Measurements from ENCODE around the gene EXOC6. TPM values are rescaled to one million over a fixed set of nuclear protein-coding genes. Genes with fewer than 3 reads are reported as not detected.

Gene EXOC6
- polyA plus RNA-seq = 10 to 100 TPM in 2 of 4 donors, 1 to 10 TPM in 2; 6.7 to 17.5 (median 9.6) TPM
- long read RNA-seq, donor 1, partial matches to known transcripts = 0 of 2 reads
- long read RNA-seq, donor 1, other reads (novel, unspliced or antisense) = 0 of 2 reads
- long read RNA-seq, donor 2 = 0 reads
- long read RNA-seq, donor 3, partial matches to known transcripts = 0 of 1 reads
- long read RNA-seq, donor 3, other reads (novel, unspliced or antisense) = 0 of 1 reads
- long read RNA-seq, donor 4 = 0 reads
- long read RNA-seq, donor 5 = 0 reads
- long read RNA-seq, donor 6, partial matches to known transcripts = 0 of 2 reads
- long read RNA-seq, donor 6, other reads (novel, unspliced or antisense) = 0 of 2 reads
- long read RNA-seq, donor 7 = 0 reads
- long read RNA-seq, donor 8 = 0 reads
- long read RNA-seq, donor 9 = 0 reads
- long read RNA-seq, donor 10, partial matches to known transcripts = 0 of 2 reads
- long read RNA-seq, donor 10, other reads (novel, unspliced or antisense) = 0 of 2 reads

- no peaks in the 10 kb centered on the region for H3K36me3 ChIP-seq (ENCODE audit: control insufficient read depth in 3 of 3, insufficient read depth in 2 of 3, low read depth in 1 of 3, low read length in 3 of 3)
- peak within 1 kb of the TSS; percentile 76 to 96 (median 92) for H3K27ac ChIP-seq (ENCODE audit: low read depth in 1 of 3, low read length in 2 of 3)
- H3K9me3 ChIP-seq (ENCODE audit: control insufficient read depth in 2 of 2, insufficient read depth in 1 of 2, low read depth in 1 of 2, low read length in 1 of 2) = no peaks in the 10 kb centered on the region
- WGBS, 3 donors = 1% methylated on average over 71 to 103 of the region's 103 CpGs
- DNase-seq (peak; percentile 87 to 96), FAIRE-seq (no peak)
- no peaks in the 10 kb centered on the region for H3K27me3 ChIP-seq (ENCODE audit: control insufficient read depth in 3 of 3, insufficient read depth in 3 of 3, low read length in 3 of 3)
- peak within 1 kb of the TSS; percentile 74 to 100 (median 92) for H3K4me3 ChIP-seq (ENCODE audit: low read depth in 1 of 3, low read length in 3 of 3)
- peaks cover 0 to 6% (median 0%) of the 10 kb centered on the region in 3 donors for H3K4me1 ChIP-seq (ENCODE audit: control insufficient read depth in 3 of 3, insufficient read depth in 2 of 3, low read depth in 1 of 3, low read length in 2 of 3)
These were observed at the start of gene EXOC6 for GRCh38 chr10:92848441-92849233. TSS of gene EXOC6 (plus strand) at chr10:92848520. CDS start at chr10:92848534, 14 bp downstream.

GRCh38 chr10:92799568-92799967, 48.8 kb upstream of the EXOC6 start:
- Histone ChIP-seq H3K36me3 (ENCODE audit: control insufficient read depth in 3 of 3, insufficient read depth in 2 of 3, low read depth in 1 of 3, low read length in 3 of 3) (no peaks in the 10 kb centered on the region), H3K4me3 (ENCODE audit: low read depth in 1 of 3, low read length in 3 of 3) (no peak overlapping the region), H3K4me1 (ENCODE audit: control insufficient read depth in 3 of 3, insufficient read depth in 2 of 3, low read depth in 1 of 3, low read length in 2 of 3) (no peaks in the 10 kb centered on the region), H3K27me3 (ENCODE audit: control insufficient read depth in 3 of 3, insufficient read depth in 3 of 3, low read length in 3 of 3) (no peaks in the 10 kb centered on the region), H3K9me3 (ENCODE audit: control insufficient read depth in 2 of 2, insufficient read depth in 1 of 2, low read depth in 1 of 2, low read length in 1 of 2) (no peaks in the 10 kb centered on the region), H3K27ac (ENCODE audit: low read depth in 1 of 3, low read length in 2 of 3) (no peak overlapping the region)
- DNase-seq (no peak), FAIRE-seq (no peak)
- WGBS, 3 donors = 29 to 40% (median 32%) methylated on average over 2 of the region's 2 CpGs

- Histone ChIP-seq H3K4me1 (ENCODE audit: control insufficient read depth in 3 of 3, insufficient read depth in 2 of 3, low read depth in 1 of 3, low read length in 2 of 3) (no peaks in the 10 kb centered on the region), H3K27me3 (ENCODE audit: control insufficient read depth in 3 of 3, insufficient read depth in 3 of 3, low read length in 3 of 3) (no peaks in the 10 kb centered on the region), H3K36me3 (ENCODE audit: control insufficient read depth in 3 of 3, insufficient read depth in 2 of 3, low read depth in 1 of 3, low read length in 3 of 3) (no peaks in the 10 kb centered on the region), H3K27ac (ENCODE audit: low read depth in 1 of 3, low read length in 2 of 3) (no peak overlapping the region), H3K9me3 (ENCODE audit: control insufficient read depth in 2 of 2, insufficient read depth in 1 of 2, low read depth in 1 of 2, low read length in 1 of 2) (no peaks in the 10 kb centered on the region), H3K4me3 (ENCODE audit: low read depth in 1 of 3, low read length in 3 of 3) (no peak overlapping the region)
- DNase-seq (no peak), FAIRE-seq (no peak)
- WGBS, 3 donors = 56 to 60% (median 57%) methylated on average over 5 of the region's 5 CpGs
These were observed 48.1 kb upstream of the EXOC6 start for GRCh38 chr10:92800134-92800733.

GRCh38 chr10:92801978-92802872, 46.1 kb upstream of the EXOC6 start:
- Histone ChIP-seq H3K9me3 (ENCODE audit: control insufficient read depth in 2 of 2, insufficient read depth in 1 of 2, low read depth in 1 of 2, low read length in 1 of 2) (no peaks in the 10 kb centered on the region), H3K27ac (ENCODE audit: low read depth in 1 of 3, low read length in 2 of 3) (no peak overlapping the region), H3K4me3 (ENCODE audit: low read depth in 1 of 3, low read length in 3 of 3) (no peak overlapping the region), H3K27me3 (ENCODE audit: control insufficient read depth in 3 of 3, insufficient read depth in 3 of 3, low read length in 3 of 3) (no peaks in the 10 kb centered on the region), H3K36me3 (ENCODE audit: control insufficient read depth in 3 of 3, insufficient read depth in 2 of 3, low read depth in 1 of 3, low read length in 3 of 3) (no peaks in the 10 kb centered on the region), H3K4me1 (ENCODE audit: control insufficient read depth in 3 of 3, insufficient read depth in 2 of 3, low read depth in 1 of 3, low read length in 2 of 3) (no peaks in the 10 kb centered on the region)
- 83% methylated on average over 9 of the region's 9 CpGs for WGBS, 3 donors
- DNase-seq = no peak
- no peak for FAIRE-seq

- Histone ChIP-seq H3K4me1 (ENCODE audit: control insufficient read depth in 3 of 3, insufficient read depth in 2 of 3, low read depth in 1 of 3, low read length in 2 of 3) (peaks cover 0 to 5% (median 0%) of the 10 kb centered on the region in 3 donors), H3K27me3 (ENCODE audit: control insufficient read depth in 3 of 3, insufficient read depth in 3 of 3, low read length in 3 of 3) (peaks cover 0 to 3% (median 0%) of the 10 kb centered on the region in 3 donors), H3K4me3 (ENCODE audit: low read depth in 1 of 3, low read length in 3 of 3) (no peak overlapping the region), H3K27ac (ENCODE audit: low read depth in 1 of 3, low read length in 2 of 3) (peak overlapping the region in 1 of 3 donors; percentile 52), H3K9me3 (ENCODE audit: control insufficient read depth in 2 of 2, insufficient read depth in 1 of 2, low read depth in 1 of 2, low read length in 1 of 2) (peaks cover 0 to 4% of the 10 kb centered on the region in 2 donors), H3K36me3 (ENCODE audit: control insufficient read depth in 3 of 3, insufficient read depth in 2 of 3, low read depth in 1 of 3, low read length in 3 of 3) (no peaks in the 10 kb centered on the region)
- WGBS, 3 donors = 16 to 62% (median 44%) methylated on average over 3 of the region's 3 CpGs
- DNase-seq (peak; percentile 83 to 92), FAIRE-seq (no peak)
These were observed 38.5 kb upstream of the EXOC6 start for GRCh38 chr10:92809840-92810239.

GRCh38 chr10:92810934-92811532, 37.3 kb upstream of the EXOC6 start:
- H3K9me3 ChIP-seq (ENCODE audit: control insufficient read depth in 2 of 2, insufficient read depth in 1 of 2, low read depth in 1 of 2, low read length in 1 of 2) = peaks cover 0 to 4% of the 10 kb centered on the region in 2 donors
- H3K27me3 ChIP-seq (ENCODE audit: control insufficient read depth in 3 of 3, insufficient read depth in 3 of 3, low read length in 3 of 3) = peaks cover 0 to 3% (median 0%) of the 10 kb centered on the region in 3 donors
- FAIRE-seq (no peak), DNase-seq (peak in 1 of 2 donors; percentile 21)
- H3K36me3 ChIP-seq (ENCODE audit: control insufficient read depth in 3 of 3, insufficient read depth in 2 of 3, low read depth in 1 of 3, low read length in 3 of 3) = no peaks in the 10 kb centered on the region
- no peak overlapping the region for H3K27ac ChIP-seq (ENCODE audit: low read depth in 1 of 3, low read length in 2 of 3)
- 49 to 65% (median 59%) methylated on average over 4 of the region's 4 CpGs for WGBS, 3 donors
- no peak overlapping the region for H3K4me3 ChIP-seq (ENCODE audit: low read depth in 1 of 3, low read length in 3 of 3)
- H3K4me1 ChIP-seq (ENCODE audit: control insufficient read depth in 3 of 3, insufficient read depth in 2 of 3, low read depth in 1 of 3, low read length in 2 of 3) = peaks cover 0 to 5% (median 0%) of the 10 kb centered on the region in 3 donors

GRCh38 chr10:92811986-92812385, 36.3 kb upstream of the EXOC6 start:
- FAIRE-seq (no peak), DNase-seq (no peak)
- Histone ChIP-seq H3K9me3 (ENCODE audit: control insufficient read depth in 2 of 2, insufficient read depth in 1 of 2, low read depth in 1 of 2, low read length in 1 of 2) (peaks cover 0 to 4% of the 10 kb centered on the region in 2 donors), H3K27me3 (ENCODE audit: control insufficient read depth in 3 of 3, insufficient read depth in 3 of 3, low read length in 3 of 3) (peaks cover 0 to 3% (median 0%) of the 10 kb centered on the region in 3 donors), H3K4me3 (ENCODE audit: low read depth in 1 of 3, low read length in 3 of 3) (no peak overlapping the region), H3K4me1 (ENCODE audit: control insufficient read depth in 3 of 3, insufficient read depth in 2 of 3, low read depth in 1 of 3, low read length in 2 of 3) (peaks cover 0 to 5% (median 0%) of the 10 kb centered on the region in 3 donors), H3K27ac (ENCODE audit: low read depth in 1 of 3, low read length in 2 of 3) (no peak overlapping the region), H3K36me3 (ENCODE audit: control insufficient read depth in 3 of 3, insufficient read depth in 2 of 3, low read depth in 1 of 3, low read length in 3 of 3) (no peaks in the 10 kb centered on the region)
- 75 to 89% (median 87%) methylated on average over 1 of the region's 1 CpG for WGBS, 3 donors

All from small intestine (tissue), 16 donors.